Inferior parietal cortex (tissue), 1 donor: ENCODE results near the gene TP53INP2.
A peak's percentile ranks its signal among the peaks of the same experiment; 100 is the strongest.
"Not testable (repeated sequence)": the region's sequence is repeated elsewhere in the genome, so short reads cannot be mapped to it uniquely, and the experiment has no call there.

Experiments
- DNase-seq: peaks from one replicate; pipeline ENCODE4 v3.0.0-alpha.2; 2016; ENCODE audit errors: extremely low spot score

TP53INP2 gene, protein sequence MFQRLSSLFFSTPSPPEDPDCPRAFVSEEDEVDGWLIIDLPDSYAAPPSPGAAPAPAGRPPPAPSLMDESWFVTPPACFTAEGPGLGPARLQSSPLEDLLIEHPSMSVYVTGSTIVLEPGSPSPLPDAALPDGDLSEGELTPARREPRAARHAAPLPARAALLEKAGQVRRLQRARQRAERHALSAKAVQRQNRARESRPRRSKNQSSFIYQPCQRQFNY

DNA sequence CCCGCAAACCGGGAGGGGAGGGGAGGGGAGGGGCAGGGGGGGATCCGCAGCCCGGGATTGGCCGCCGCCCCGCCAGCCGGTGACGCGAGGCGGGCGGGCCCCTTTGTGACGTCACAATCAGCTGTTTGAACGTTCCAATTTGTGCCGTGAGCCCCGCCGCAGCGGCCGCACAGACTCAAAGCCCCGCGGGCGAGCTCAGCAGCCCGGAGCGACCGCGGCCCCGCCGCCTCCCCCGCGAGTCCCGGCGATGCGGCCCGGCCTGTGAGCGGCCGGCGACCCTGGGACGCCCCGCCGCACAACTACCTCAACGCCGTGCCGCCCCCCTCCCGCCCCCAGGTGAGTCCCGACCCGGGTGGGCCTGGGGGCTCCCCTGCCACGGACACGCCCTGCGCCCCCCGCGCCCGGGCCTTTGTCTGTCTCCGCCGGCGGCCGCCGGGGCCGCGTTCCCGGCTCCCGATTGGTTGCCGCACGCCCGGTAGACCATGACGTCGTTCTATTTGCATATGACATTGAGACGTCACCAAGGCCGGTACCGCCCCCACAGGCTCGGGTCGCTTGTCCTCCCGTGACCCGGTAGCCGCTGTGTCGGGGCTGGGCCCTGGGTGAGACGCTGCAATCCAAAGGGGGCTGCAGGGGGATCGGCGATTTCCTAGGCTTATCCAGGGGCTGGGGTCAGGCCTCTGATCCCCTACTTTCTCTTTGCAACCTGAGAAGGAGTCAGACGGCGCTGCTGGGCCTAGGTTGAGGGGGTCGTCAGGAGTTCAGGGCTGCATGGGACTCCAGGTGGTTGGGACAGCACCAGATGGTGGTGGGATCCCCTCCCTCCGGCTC is at the start of gene TP53INP2:
Gene TP53INP2, plus strand, starts transcription at position 168 of the 831 bp plus-strand sequence. CDS start 4,396 bp downstream, outside the sequence.
- DNase-seq = peak; percentile 90

DNA sequence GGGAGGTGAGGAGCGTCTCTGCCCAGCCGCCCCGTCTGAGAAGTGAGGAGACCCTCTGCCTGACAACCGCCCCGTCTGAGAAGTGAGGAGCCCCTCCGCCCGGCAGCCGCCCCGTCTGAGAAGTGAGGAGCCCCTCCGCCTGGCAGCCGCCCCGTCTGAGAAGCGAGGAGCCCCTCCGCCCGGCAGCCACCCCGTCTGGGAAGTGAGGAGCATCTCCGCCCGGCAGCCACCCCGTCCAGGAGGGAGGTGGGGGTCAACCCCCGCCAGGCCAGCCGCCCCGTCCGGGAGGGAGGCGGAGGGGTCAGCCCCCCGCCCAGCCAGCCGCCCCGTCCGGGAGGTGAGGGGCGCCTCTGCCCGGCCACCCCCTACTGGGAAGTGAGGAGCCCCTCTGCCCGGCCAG is 45.5 kb upstream of the TP53INP2 start:
- not testable (repeated sequence) for DNase-seq

DNA sequence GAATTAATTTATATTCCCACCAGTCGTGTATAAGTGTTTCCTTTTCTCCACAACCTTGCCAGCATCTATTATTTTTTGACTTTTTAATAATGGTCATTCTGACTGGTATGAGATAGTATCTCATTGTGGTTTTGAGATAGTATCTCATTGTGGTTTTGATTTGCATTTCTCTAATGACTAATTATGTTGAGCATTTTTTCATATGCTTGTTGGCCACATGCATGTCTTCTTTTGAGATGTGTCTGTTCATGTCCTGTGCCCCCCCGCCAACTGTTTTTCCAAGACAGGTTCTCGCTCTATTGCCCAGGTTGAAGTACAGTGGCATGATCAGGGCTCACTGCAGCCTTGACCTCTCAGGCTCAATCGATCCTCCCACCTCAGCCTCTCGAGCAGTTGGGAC is 42.3 kb upstream of the TP53INP2 start:
- not testable (repeated sequence) for DNase-seq

DNA sequence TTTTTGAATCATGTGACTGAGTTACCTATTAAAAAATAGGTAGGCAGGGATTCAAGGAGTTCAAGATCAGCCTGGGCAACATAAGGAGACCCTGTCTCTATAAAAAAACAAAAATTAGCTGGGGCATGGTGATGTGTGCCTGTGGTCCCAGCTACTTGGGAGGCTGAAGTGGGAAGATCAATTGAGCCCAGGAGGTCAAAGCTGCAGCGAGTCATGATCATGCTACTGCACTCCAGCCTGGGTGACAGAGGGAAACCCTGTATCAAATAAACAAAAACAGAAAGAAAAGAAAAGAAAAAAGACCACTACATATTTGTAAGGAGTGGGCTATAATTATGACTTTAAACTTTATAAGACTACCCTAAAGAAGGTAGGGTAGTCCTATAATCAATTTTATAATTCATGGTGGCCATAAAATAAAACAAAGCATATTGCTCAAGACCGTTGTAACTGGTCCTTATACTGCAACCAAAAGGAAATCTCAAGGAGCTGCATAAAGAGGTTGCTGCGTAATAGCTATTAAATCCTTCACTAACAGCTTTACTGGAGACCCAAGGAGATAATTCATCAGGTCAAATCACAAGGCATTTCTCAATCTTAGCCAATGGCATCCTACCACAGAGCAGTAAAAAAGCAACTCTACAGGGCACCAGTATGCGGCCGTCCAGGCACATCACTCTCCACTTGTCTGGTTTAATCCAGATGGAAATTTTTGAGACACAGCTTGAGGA is 40.8 kb upstream of the TP53INP2 start:
- DNase-seq = no peak

DNA sequence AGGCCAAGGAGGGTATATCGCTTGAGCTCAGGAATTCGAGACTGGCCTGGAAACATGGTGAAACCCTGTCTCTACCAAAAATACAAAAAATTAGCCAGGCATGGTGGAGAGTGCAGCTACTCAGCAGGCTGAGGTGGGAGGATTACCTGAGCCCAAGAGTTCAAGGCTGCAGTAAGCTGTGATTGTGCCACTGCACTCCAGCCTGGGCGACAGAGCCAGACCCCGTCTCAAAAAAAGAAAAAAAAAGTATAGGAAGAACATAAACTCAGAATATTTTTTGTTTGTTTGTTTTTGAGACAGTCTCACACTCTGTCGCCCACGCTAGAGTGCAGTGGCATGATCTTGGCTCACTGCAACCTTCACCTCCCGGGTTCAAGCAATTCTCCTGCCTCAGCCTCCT is 39.4 kb upstream of the TP53INP2 start:
- not testable (repeated sequence) for DNase-seq

DNA sequence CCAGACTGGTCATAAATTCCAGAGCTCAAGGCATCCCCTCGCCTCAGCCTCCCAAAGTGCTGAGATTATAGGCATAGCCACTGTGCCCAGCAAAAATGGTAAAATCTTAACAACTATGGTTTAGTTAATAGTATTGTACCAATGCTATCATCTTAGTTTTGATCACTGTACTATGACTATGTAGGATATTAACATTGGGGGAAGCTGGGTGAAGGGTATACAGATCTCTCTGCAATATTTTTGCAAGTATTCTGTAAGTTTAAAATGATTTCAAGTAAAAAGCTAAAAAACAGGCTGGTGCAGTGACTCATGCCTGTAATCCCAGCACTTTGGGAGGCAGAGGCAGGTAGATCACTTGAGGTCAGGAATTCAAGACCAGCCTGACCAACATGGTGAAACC is 35.0 kb upstream of the TP53INP2 start:
- DNase-seq = no peak

DNA sequence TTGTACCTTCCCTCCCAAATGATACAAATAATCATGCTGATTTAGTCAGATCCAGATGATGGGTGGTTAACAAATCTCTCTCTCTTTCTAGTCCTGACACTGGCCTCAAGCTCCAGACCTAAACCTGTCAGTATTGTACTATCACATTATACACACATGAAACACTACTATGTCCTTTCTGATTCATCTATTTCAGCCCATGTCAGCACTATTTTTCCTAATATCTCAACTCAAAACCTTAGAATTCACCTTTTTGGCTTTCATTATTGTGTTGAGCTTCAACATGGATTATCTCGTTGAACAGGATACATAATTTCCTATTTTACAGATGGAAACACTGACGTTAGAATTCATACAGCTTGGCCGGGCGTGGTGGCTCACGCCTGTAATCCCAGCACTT is 30.7 kb upstream of the TP53INP2 start:
- no peak for DNase-seq

DNA sequence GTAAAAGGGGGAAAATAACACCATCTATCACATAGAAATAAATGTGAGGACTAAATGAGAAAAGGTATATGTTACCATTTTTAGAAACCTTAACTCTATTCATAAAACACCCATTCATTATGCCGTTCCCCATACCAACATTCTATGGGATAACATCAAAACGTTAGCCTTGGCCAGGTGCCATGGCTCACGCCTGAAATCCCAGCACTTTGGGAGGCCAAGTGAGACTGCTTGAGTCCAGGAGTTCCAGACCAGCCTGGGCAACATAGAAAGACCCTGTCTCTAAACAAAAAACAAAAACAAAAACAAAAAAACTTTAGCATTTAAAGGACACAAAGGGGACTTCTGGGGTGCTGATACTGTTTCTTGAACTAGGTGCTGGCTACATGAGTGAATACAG is 28.6 kb upstream of the TP53INP2 start:
- no peak for DNase-seq

DNA sequence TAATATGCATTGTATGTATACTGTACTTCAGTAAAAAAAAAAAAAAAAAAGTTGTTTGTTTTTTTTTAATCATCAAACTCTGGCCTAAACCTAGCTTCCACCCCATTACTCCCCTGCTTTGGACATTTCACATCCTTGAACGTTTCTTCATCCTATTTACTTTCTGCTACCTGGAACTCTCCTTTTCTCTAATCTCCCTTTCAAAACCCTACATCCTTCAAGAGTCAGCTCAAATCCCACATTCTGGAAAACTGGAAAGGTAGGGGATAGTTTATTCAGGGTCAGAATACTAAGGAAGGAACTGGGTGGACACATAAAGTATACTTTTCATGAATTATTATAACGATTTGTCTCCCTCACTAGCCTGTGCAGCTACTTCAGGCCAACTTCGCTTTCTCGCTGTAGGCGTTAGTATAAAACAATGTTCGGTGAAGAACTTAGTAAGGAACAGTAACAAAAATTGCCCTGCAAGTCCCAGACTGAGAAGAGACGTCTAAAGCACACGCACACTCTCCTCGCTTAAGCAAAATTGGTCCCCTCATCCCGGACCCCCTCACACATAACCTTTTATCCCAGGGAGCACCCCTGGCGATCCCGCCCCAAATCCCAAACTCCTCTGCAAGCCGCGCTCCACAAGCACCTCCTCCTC is 28.0 kb upstream of the TP53INP2 start:
- peak; percentile 6 for DNase-seq

DNA sequence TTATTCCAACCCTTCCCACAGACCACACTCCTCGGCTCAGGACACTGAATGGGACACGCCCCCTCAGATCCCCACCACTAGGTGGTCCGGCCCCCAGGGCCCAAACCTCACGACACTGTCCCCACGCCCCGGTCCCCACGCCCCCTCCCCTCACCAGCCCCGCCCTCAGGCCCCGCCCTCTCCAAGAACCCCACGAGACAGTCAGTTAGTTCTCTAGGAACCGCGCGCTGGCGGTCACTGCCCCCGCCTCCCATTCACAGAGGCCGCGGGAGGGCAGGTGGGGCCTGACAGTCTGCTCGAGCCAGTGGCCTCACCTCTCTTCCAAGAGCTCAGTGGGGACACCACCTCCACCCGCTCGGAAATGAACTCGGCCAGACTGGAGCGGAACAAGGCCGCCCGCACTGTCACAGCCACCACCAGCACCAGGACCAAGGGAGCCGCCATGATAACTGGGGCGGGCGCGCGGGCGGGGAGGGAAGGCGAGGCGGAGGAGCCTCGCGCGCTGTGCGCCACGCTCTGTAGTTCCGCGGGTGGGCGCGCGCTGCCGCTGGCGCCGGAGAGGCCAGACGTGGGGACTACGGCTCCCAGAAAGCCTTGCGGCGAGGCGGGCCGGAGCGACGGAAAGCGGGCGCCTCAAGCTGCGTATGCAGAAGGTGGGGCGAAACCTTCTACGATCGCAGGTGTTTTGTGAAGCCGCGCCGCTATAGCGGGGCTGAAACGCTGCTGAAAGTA is 27.3 kb upstream of the TP53INP2 start, which contains the start of gene PIGU:
Gene PIGU, minus strand, starts transcription at position 451 of the 732 bp plus-strand sequence. Its CDS starts 7 bp downstream, at position 444.
- DNase-seq = peak; percentile 96

DNA sequence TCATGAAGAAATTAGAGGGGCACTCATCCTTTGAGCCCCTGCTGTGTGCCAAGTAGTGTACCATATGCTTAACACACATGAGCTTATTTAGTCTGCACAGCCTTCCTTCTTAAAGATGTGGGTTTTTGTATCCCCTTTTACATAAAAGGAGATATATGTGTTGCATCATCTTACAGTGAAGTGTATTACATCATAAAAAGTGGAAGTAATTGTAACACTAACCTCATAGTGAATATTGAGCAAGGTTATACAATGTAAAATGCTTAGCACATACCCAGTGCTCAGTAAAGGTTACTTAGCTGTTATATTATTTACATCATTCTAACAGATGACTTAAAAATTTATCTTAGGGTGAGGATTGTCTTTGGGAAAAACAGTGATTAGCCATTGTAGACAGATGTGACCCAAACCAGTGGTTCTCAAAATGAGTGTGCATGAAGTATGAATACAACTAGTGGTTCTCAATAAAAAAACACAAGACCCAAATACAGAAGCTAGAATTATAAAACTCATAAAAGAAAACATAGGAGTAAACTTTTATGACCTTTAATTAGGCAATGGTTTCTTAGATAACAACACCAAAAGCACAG is 23.5 kb upstream of the TP53INP2 start:
- DNase-seq = no peak

DNA sequence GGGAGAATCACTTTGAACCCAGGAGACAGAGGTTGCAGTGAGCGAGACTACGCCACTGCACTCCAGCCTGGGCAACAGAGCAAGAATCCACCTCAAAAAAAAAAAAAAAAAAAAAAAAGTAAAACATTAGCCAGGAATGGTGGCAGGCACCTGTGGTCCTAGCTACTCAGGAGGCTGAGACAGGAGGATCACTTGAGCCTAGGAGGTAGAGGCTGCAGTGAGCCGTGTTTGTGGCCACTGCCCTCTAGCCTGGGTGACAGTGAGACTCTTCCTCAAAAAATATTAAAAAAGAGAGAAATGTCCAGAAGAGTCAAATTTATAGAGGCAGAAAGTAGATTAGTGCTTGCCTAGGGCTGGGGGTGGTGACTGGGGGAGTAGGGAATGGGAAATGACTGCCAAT is 20.5 kb upstream of the TP53INP2 start:
- DNase-seq = no peak

DNA sequence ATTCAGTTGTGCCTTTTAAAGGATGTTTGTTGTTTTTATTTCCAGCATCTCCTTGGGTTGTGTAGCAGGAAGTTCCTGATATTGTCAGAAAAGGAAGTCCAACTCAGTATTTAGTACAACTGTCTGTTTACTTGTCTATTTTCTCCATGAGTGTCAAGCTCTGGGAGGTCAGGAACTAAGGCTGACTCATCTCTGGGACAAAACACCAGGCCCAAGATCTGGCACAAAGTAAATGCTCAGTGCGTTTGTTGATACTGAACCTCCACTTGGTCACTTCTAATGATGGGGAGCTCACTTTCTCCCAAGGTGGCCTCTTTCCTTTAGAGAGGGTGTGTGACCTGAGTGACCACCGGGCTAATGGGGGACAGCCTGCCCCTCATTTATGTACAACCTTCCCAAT is 14.7 kb upstream of the TP53INP2 start:
- DNase-seq = no peak

DNA sequence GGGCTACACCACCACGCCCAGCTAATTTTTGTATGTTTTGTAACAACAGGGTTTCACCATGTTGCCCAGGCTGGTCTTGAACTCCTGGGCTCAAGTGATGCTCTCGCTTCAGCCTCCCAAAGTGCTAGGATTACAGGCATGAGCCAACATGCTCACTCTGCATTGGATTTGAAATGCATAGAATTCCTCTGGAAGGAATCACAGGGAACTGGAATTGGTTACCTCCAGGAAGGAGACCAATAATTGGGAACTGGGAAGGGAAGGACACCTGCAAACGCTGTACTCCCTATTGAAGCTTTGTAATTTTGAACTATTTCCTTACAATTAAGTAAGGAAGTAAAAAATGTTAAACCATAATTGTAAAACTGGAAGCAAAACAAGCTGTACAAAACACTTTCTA is 12.3 kb upstream of the TP53INP2 start:
- no peak for DNase-seq

DNA sequence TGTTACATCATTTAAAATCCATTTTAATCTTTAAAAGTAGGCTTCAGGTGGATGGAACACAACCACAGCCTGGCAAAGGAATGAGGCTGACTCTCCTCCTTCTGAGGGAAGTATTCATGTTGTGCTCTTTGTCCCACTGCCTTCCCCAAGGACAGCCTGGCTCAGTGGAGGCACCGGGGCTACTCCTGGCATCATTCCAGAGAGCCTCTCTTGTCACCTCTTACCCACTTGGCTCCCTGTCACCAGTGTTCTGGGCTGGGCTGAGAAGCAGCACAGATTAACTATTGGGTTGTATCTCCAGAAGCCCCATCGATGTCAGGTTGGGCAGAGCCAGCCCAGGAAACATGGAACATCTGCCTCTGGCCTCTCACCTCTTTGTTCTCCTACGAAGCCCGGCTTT is 10.7 kb upstream of the TP53INP2 start:
- DNase-seq = no peak

DNA sequence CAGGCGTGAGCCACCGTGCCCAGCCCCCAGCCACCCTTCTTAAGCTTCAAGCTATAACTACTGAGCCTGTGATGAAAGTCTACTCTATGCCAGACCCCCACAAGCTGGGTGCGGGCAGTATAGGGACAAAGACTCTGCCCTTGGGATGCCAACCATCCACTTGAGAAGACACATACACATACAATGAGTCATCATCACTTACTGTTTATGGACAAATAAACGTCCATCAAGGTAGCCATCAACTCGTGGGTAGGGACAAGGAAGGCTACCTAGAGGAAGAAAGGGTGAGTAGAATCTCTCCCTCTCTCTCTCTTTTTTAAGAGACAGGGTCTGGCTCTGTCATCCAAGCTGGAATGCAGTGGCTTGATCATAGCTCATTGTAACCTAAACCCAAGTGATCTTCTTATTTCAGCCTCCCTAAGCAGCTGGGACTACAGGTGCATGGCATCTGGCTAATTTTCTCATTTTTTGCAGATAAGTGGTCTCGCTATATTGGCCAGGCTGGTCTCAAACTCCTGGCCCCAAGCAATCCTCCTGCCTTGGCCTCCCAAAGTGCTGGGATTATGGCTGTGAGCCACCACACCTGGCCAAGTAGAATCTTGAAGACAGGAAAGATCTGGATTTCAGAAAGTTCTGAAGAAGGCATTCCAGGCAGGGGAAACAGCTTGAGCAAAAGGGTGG is 2.6 kb upstream of the TP53INP2 start:
- no peak for DNase-seq

DNA sequence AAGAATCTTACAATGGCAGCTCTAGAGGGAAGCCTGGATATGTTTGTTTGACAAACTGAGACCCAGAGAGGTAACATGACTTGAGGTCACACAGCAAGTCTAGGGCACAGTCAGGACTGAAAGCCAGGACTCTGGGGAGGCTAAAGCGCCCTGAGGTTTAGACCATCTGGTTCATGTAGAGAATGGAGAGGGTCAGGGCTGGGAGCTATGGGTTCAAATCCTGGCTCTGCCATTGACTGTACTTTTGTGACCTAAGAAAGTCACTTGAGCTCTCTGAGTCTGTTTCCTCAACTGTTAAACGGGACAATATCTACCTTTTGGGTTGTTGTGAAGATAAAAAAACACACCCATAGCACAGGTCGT is 1.1 kb upstream of the TP53INP2 start:
- no peak for DNase-seq

DNA sequence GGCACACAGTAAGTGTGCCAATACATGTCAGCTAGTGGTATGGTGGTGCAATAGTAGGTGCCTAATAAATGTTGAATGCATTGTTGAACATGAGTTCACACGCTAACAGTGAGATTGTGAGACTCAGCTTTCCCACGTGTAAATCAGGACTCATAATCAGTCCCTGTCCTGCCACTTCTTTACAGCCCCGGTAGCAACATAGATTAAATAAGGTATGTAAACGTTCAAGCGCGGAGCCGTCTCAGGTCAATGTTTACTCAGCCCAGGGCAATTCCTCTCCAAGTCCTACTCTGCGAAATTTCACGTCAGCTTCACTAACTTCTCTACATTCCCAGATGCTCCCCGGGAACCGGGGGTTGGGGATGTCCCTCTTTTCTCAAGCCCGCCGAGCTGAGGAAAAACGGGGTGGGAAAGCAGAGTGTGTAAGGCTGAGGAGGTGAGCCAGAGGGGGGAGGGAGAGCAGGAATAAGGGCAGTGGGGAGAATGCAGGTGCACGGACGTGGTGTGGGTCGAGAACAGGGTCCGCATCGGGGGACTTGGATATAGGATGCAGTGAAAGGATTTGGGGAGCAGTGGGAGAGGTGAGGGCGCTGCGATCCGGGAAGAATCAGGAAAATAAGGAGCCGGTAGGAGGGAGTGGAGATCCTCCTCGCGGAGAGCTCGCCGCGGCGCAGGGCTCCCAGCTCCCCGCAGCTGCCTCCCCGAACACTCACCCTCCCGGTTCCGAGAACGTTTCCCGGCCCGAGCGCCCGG is 544 bp upstream of the TP53INP2 start:
- no peak for DNase-seq

DNA sequence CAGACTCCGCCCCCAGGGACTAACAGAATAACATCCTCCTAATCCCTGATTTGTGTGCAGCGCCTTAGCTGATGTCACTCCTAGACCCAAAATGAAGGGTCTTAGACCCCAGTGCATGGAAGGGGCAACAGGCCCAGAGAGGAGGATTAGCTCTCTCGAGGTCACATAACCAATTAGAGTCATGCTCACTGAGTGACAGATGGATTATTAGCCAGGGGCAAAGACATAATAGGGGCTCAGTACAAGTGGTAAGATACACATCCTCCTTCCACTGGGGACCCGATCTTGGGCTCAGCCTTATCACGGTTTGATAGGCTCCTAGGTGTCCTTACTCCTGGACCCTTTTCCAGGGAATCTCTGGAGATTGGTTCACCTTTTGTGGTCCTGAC is 858 bp downstream of the TP53INP2 start:
- DNase-seq = peak; percentile 23
